Neural crest cell (in vitro differentiated cells): ENCODE measurements around the gene COX10. TPM values are rescaled to one million over a fixed set of nuclear protein-coding genes. Genes with fewer than 3 reads are reported as not detected.
A peak's percentile ranks its signal among the peaks of the same experiment; 100 is the strongest.

Experiments
- DNase-seq: peaks from one replicate; pipeline ENCODE4 v3.0.0; 2021; ENCODE audit warnings: low read depth, mixed read lengths, low spot score
- H3K27ac Mint-ChIP-seq: one replicate; pipeline ENCODE4 v1.8.0; 2021; ENCODE audit warnings: mild to moderate bottlenecking, mixed read lengths; ENCODE audit not compliant: unreplicated experiment
- H3K27me3 Mint-ChIP-seq: 2 replicates; pipeline ENCODE4 v1.8.0; 2021; ENCODE audit warnings: low read depth, mild to moderate bottlenecking, mixed read lengths
- H3K36me3 Mint-ChIP-seq: 2 replicates; pipeline ENCODE4 v1.8.0; 2021; ENCODE audit warnings: low read depth, mild to moderate bottlenecking, mixed read lengths
- H3K4me1 Mint-ChIP-seq: 2 replicates; pipeline ENCODE4 v1.8.0; 2021; ENCODE audit warnings: mixed read lengths
- H3K4me3 Mint-ChIP-seq: one replicate; pipeline ENCODE4 v1.8.0; 2021; ENCODE audit warnings: mild to moderate bottlenecking, mixed read lengths
- H3K9me3 Mint-ChIP-seq: 2 replicates; pipeline ENCODE4 v1.8.0; 2021; ENCODE audit warnings: mixed read lengths
- total RNA-seq: library from RNA; stranded (reverse); gene quantifications from 2 replicates; pipeline ENCODE4 v1.2.1, GENCODE V29; 2021
- TF ChIP-seq, protein P1 (sequence below): fragments of 200-600 bp; sonication (generic); conservative IDR thresholded peaks from 2 replicates; pipeline ENCODE4 v1.5.0; 2021; ENCODE audit warnings: antibody characterized with exemption, mild to moderate bottlenecking

Gene COX10
- total RNA-seq, 1 donor from 2014 or later: 19.3 TPM

DNA sequence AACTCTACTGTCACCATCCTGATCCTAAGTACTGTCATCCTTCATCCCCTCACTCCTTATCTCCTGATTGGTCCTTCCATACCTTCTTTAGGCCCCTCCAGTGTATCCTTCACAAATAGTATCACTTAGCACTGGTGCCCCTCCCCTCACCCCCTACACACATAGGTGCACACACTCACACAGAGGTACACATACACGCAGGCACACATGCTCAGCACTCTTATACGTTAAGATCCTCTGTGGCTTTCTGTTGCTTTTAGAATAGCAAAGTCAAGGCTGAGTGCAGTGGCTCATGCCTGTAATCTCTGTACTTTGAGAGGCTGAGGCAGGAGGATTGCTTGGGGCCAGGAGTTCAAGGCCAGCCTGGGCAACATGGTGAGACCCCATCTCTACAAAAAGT is 135.2 kb downstream of the COX10 start:
- Mint-ChIP-seq H3K4me3 (no peak overlapping the region), H3K27ac (no peak overlapping the region), H3K4me1 (peaks cover 23% of the 10 kb centered on the region), H3K36me3 (peaks cover 9% of the 10 kb centered on the region), H3K27me3 (no peaks in the 10 kb centered on the region), H3K9me3 (no peaks in the 10 kb centered on the region)
- TF ChIP-seq, protein P1, sequence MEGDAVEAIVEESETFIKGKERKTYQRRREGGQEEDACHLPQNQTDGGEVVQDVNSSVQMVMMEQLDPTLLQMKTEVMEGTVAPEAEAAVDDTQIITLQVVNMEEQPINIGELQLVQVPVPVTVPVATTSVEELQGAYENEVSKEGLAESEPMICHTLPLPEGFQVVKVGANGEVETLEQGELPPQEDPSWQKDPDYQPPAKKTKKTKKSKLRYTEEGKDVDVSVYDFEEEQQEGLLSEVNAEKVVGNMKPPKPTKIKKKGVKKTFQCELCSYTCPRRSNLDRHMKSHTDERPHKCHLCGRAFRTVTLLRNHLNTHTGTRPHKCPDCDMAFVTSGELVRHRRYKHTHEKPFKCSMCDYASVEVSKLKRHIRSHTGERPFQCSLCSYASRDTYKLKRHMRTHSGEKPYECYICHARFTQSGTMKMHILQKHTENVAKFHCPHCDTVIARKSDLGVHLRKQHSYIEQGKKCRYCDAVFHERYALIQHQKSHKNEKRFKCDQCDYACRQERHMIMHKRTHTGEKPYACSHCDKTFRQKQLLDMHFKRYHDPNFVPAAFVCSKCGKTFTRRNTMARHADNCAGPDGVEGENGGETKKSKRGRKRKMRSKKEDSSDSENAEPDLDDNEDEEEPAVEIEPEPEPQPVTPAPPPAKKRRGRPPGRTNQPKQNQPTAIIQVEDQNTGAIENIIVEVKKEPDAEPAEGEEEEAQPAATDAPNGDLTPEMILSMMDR: no peak
- DNase-seq: no peak

DNA sequence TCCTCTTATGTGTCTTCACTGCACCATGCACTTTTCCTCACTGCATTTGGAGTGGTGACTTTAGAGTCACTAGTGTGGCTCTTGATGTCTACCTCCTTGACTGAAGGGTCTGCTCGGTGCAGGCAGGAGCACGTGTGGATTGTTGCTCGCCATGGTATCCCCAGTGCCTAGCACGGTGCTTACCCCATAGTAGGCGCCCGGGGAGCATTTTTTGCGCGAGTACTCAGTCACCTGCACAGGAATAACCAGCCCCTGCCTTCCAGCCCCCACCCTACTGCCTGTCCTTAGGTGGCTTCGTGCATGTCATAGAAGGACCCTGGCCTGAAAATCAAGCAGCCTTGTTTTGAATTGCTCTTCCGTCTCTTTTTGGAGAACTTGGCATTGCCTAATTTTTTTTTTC is 136.1 kb downstream of the COX10 start:
- peaks cover 16% of the 10 kb centered on the region for H3K36me3 Mint-ChIP-seq
- DNase-seq: no peak
- no peak overlapping the region for H3K4me3 Mint-ChIP-seq
- no peak overlapping the region for H3K27ac Mint-ChIP-seq
- no peaks in the 10 kb centered on the region for H3K9me3 Mint-ChIP-seq
- TF ChIP-seq, protein P1: no peak
- H3K4me1 Mint-ChIP-seq: peaks cover 19% of the 10 kb centered on the region
- H3K27me3 Mint-ChIP-seq: no peaks in the 10 kb centered on the region

DNA sequence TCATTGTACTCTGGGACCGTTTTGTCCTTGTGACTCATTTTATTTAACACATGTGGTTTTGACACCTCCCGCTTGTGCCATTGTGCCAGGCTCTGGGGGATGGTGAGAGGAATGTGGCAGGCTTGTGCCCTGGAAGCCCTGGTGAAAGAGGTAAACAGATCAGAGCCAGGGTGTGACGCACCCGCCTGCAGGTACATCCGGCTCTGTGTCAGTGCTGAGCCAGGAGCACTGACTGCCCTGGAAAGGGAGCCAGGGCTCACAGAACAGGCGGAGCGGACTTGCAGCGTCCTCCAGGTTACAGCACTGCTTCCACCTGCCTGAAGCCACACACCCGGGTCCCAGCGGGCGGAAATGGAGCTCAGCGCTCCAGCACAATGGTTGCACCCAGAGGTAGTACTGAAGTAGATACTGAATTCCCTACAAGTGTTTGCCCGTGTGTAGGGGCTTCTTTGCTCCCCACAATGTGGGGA is 136.7 kb downstream of the COX10 start:
- TF ChIP-seq, protein P1: no peak
- H3K4me1 Mint-ChIP-seq: peaks cover 12% of the 10 kb centered on the region
- H3K9me3 Mint-ChIP-seq: peaks cover 5% of the 10 kb centered on the region
- no peaks in the 10 kb centered on the region for H3K27me3 Mint-ChIP-seq
- peak overlapping the region; percentile 52 for H3K27ac Mint-ChIP-seq
- H3K36me3 Mint-ChIP-seq: peaks cover 21% of the 10 kb centered on the region
- no peak overlapping the region for H3K4me3 Mint-ChIP-seq
- DNase-seq: no peak

DNA sequence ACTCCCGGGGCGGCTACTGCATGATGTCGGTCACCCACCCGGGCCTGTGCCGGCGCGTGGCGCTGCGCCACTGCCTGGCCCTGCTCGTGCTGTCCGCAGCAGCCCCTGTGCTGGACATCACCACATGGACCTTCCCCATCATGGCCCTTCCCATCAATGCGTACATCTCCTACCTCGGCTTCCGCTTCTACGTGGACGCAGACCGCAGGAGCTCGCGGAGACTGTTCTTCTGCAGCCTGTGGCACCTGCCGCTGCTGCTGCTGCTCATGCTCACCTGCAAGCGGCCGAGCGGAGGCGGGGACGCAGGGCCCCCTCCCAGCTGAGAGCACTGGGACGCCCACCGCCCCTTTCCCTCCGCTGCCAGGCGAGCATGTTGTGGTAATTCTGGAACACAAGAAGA is 137.6 kb downstream of the COX10 start:
- TF ChIP-seq, protein P1: no peak
- Mint-ChIP-seq H3K9me3 (peaks cover 10% of the 10 kb centered on the region), H3K4me3 (no peak overlapping the region), H3K27me3 (no peaks in the 10 kb centered on the region), H3K27ac (no peak overlapping the region), H3K4me1 (peaks cover 7% of the 10 kb centered on the region), H3K36me3 (peaks cover 29% of the 10 kb centered on the region)
- DNase-seq: no peak

DNA sequence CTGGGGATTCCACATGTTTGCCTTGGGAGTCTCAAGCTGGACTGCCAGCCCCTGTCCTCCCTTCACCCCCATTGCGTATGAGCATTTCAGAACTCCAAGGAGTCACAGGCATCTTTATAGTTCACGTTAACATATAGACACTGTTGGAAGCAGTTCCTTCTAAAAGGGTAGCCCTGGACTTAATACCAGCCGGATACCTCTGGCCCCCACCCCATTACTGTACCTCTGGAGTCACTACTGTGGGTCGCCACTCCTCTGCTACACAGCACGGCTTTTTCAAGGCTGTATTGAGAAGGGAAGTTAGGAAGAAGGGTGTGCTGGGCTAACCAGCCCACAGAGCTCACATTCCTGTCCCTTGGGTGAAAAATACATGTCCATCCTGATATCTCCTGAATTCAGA is 138.5 kb downstream of the COX10 start:
- no peak for DNase-seq
- H3K4me3 Mint-ChIP-seq: no peak overlapping the region
- no peaks in the 10 kb centered on the region for H3K27me3 Mint-ChIP-seq
- peaks cover 5% of the 10 kb centered on the region for H3K4me1 Mint-ChIP-seq
- H3K9me3 Mint-ChIP-seq: peaks cover 13% of the 10 kb centered on the region
- TF ChIP-seq, protein P1: no peak
- H3K27ac Mint-ChIP-seq: no peak overlapping the region
- peaks cover 33% of the 10 kb centered on the region for H3K36me3 Mint-ChIP-seq

DNA sequence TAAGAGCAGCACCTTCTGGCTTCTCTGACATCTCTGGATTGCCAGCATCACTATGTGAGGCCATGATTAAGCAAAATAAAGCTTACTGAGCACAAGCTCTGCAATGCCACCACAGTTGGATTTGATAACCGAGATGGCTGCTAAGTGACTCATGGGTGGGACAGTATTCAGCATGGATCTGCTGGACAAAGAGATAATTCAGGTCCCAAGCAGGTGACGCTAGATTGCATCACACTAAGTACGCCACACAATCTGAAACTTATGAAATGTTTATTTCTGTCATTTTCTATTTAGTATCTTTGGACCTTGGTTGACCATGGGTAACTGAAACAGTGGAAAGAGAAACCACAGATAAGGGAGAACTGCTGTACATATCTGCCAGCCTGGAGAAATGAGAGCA is 139.9 kb downstream of the COX10 start:
- Mint-ChIP-seq H3K4me3 (no peak overlapping the region), H3K9me3 (peaks cover 13% of the 10 kb centered on the region), H3K36me3 (peaks cover 42% of the 10 kb centered on the region), H3K27ac (no peak overlapping the region), H3K27me3 (no peaks in the 10 kb centered on the region), H3K4me1 (no peaks in the 10 kb centered on the region)
- no peak for DNase-seq
- TF ChIP-seq, protein P1: no peak
